ENCODE measurements around the gene TSPAN17.

The TSPAN17 gene

GRCh38 chr5:176629853-176630680 lies 17.2 kb upstream of the TSPAN17 start, which contains the start of the genes EIF4E1B and SNCB:
Gene EIF4E1B (plus strand): TSS chr5:176630675. CDS start chr5:176642788, 12,113 bp downstream.
Gene SNCB (minus strand): TSS chr5:176630534. CDS start chr5:176629654, 880 bp downstream.
- DNase-seq: no peak
- peaks cover 40% of the 10 kb centered on the region for H3K27me3 ChIP-seq (replicated peaks; ENCODE audit: control insufficient read depth, insufficient read depth, low read length, poor library complexity, severe bottlenecking)

GRCh38 chr5:176630681-176631222 lies 16.5 kb upstream of the TSPAN17 start:
- Histone ChIP-seq H3K36me3 (ENCODE audit: control insufficient read depth, insufficient read depth, low read length) (no peaks in the 10 kb centered on the region), H3K27me3 (replicated peaks; ENCODE audit: control insufficient read depth, insufficient read depth, low read length, poor library complexity, severe bottlenecking) (peaks cover 40% of the 10 kb centered on the region), H3K4me1 (ENCODE audit: control insufficient read depth, insufficient read depth, low read length, poor library complexity, severe bottlenecking) (peaks cover 10% of the 10 kb centered on the region), H3K27ac (ENCODE audit: insufficient read depth, low read length, poor library complexity, severe bottlenecking) (no peak overlapping the region), H3K9me3 (ENCODE audit: control insufficient read depth, low read length) (no peaks in the 10 kb centered on the region), H3K4me3 (ENCODE audit: insufficient read depth, low read depth, low read length, poor library complexity, severe bottlenecking) (peak overlapping the region; percentile 14)
- DNase-seq: no peak

More at GRCh38 chr5:176629853-176630680, 17.2 kb upstream of the TSPAN17 start, which contains the start of the genes EIF4E1B and SNCB:
- Histone ChIP-seq H3K27ac (ENCODE audit: insufficient read depth, low read length, poor library complexity, severe bottlenecking) (no peak within 1 kb of the TSS), H3K4me3 (ENCODE audit: insufficient read depth, low read depth, low read length, poor library complexity, severe bottlenecking) (peak within 1 kb of the TSS; percentile 14), H3K4me1 (ENCODE audit: control insufficient read depth, insufficient read depth, low read length, poor library complexity, severe bottlenecking) (peaks cover 10% of the 10 kb centered on the region), H3K9me3 (ENCODE audit: control insufficient read depth, low read length) (no peaks in the 10 kb centered on the region), H3K36me3 (ENCODE audit: control insufficient read depth, insufficient read depth, low read length) (no peaks in the 10 kb centered on the region)

- Histone ChIP-seq H3K4me1 (ENCODE audit: control insufficient read depth, insufficient read depth, low read length, poor library complexity, severe bottlenecking) (peaks cover 10% of the 10 kb centered on the region), H3K4me3 (ENCODE audit: insufficient read depth, low read depth, low read length, poor library complexity, severe bottlenecking) (no peak overlapping the region), H3K27ac (ENCODE audit: insufficient read depth, low read length, poor library complexity, severe bottlenecking) (no peak overlapping the region), H3K36me3 (ENCODE audit: control insufficient read depth, insufficient read depth, low read length) (no peaks in the 10 kb centered on the region), H3K27me3 (replicated peaks; ENCODE audit: control insufficient read depth, insufficient read depth, low read length, poor library complexity, severe bottlenecking) (peaks cover 40% of the 10 kb centered on the region), H3K9me3 (ENCODE audit: control insufficient read depth, low read length) (no peaks in the 10 kb centered on the region)
- DNase-seq: no peak
Measured at GRCh38 chr5:176631383-176632200, 15.7 kb upstream of the TSPAN17 start.

- no peaks in the 10 kb centered on the region for H3K9me3 ChIP-seq (ENCODE audit: control insufficient read depth, low read length)
- no peak overlapping the region for H3K4me3 ChIP-seq (ENCODE audit: insufficient read depth, low read depth, low read length, poor library complexity, severe bottlenecking)
- no peak for DNase-seq
- H3K27me3 ChIP-seq (replicated peaks; ENCODE audit: control insufficient read depth, insufficient read depth, low read length, poor library complexity, severe bottlenecking): peaks cover 40% of the 10 kb centered on the region
- no peaks in the 10 kb centered on the region for H3K36me3 ChIP-seq (ENCODE audit: control insufficient read depth, insufficient read depth, low read length)
- peaks cover 10% of the 10 kb centered on the region for H3K4me1 ChIP-seq (ENCODE audit: control insufficient read depth, insufficient read depth, low read length, poor library complexity, severe bottlenecking)
- H3K27ac ChIP-seq (ENCODE audit: insufficient read depth, low read length, poor library complexity, severe bottlenecking): no peak overlapping the region
Measured at GRCh38 chr5:176632745-176633144, 14.5 kb upstream of the TSPAN17 start.

GRCh38 chr5:176633598-176633997 lies 13.7 kb upstream of the TSPAN17 start:
- DNase-seq: no peak
- no peak overlapping the region for H3K4me3 ChIP-seq (ENCODE audit: insufficient read depth, low read depth, low read length, poor library complexity, severe bottlenecking)
- no peaks in the 10 kb centered on the region for H3K36me3 ChIP-seq (ENCODE audit: control insufficient read depth, insufficient read depth, low read length)
- H3K9me3 ChIP-seq (ENCODE audit: control insufficient read depth, low read length): no peaks in the 10 kb centered on the region
- peaks cover 35% of the 10 kb centered on the region for H3K27me3 ChIP-seq (replicated peaks; ENCODE audit: control insufficient read depth, insufficient read depth, low read length, poor library complexity, severe bottlenecking)
- H3K27ac ChIP-seq (ENCODE audit: insufficient read depth, low read length, poor library complexity, severe bottlenecking): no peak overlapping the region
- H3K4me1 ChIP-seq (ENCODE audit: control insufficient read depth, insufficient read depth, low read length, poor library complexity, severe bottlenecking): peaks cover 10% of the 10 kb centered on the region

GRCh38 chr5:176636426-176636825 lies 10.9 kb upstream of the TSPAN17 start:
- no peak for DNase-seq
- no peak overlapping the region for H3K27ac ChIP-seq (ENCODE audit: insufficient read depth, low read length, poor library complexity, severe bottlenecking)
- no peak overlapping the region for H3K4me3 ChIP-seq (ENCODE audit: insufficient read depth, low read depth, low read length, poor library complexity, severe bottlenecking)
- H3K36me3 ChIP-seq (ENCODE audit: control insufficient read depth, insufficient read depth, low read length): no peaks in the 10 kb centered on the region
- peaks cover 15% of the 10 kb centered on the region for H3K27me3 ChIP-seq (replicated peaks; ENCODE audit: control insufficient read depth, insufficient read depth, low read length, poor library complexity, severe bottlenecking)
- no peaks in the 10 kb centered on the region for H3K9me3 ChIP-seq (ENCODE audit: control insufficient read depth, low read length)
- H3K4me1 ChIP-seq (ENCODE audit: control insufficient read depth, insufficient read depth, low read length, poor library complexity, severe bottlenecking): no peaks in the 10 kb centered on the region

- Histone ChIP-seq H3K4me3 (ENCODE audit: insufficient read depth, low read depth, low read length, poor library complexity, severe bottlenecking) (no peak overlapping the region), H3K36me3 (ENCODE audit: control insufficient read depth, insufficient read depth, low read length) (no peaks in the 10 kb centered on the region), H3K27me3 (replicated peaks; ENCODE audit: control insufficient read depth, insufficient read depth, low read length, poor library complexity, severe bottlenecking) (peaks cover 9% of the 10 kb centered on the region), H3K9me3 (ENCODE audit: control insufficient read depth, low read length) (no peaks in the 10 kb centered on the region), H3K4me1 (ENCODE audit: control insufficient read depth, insufficient read depth, low read length, poor library complexity, severe bottlenecking) (no peaks in the 10 kb centered on the region), H3K27ac (ENCODE audit: insufficient read depth, low read length, poor library complexity, severe bottlenecking) (no peak overlapping the region)
- DNase-seq: no peak
Measured at GRCh38 chr5:176637556-176637955, 9.7 kb upstream of the TSPAN17 start.

DNA sequence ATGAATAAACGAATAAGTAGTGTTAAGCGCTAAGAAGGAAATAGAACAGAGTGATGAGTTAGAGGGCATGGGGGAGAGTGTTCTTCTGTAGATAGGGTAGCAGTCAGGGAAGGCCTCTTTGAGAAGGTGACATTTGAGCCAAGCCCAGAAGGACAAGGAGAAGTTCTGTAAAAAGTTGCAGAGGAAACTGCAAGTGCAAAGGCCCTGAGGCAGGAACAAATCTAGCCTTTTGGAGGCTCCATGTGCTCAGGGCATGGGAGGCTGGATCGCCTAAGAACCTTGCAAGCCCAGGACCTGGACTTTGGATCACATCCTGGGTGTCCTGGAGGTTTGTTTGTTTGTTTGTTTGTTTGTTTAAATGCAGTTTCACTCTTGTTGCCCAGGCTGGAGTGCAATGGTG lies 8.8 kb upstream of the TSPAN17 start:
- Histone ChIP-seq H3K27me3 (replicated peaks; ENCODE audit: control insufficient read depth, insufficient read depth, low read length, poor library complexity, severe bottlenecking) (peaks cover 3% of the 10 kb centered on the region), H3K9me3 (ENCODE audit: control insufficient read depth, low read length) (no peaks in the 10 kb centered on the region), H3K4me3 (ENCODE audit: insufficient read depth, low read depth, low read length, poor library complexity, severe bottlenecking) (no peak overlapping the region), H3K4me1 (ENCODE audit: control insufficient read depth, insufficient read depth, low read length, poor library complexity, severe bottlenecking) (no peaks in the 10 kb centered on the region), H3K36me3 (ENCODE audit: control insufficient read depth, insufficient read depth, low read length) (no peaks in the 10 kb centered on the region), H3K27ac (ENCODE audit: insufficient read depth, low read length, poor library complexity, severe bottlenecking) (no peak overlapping the region)
- DNase-seq: no peak

DNA sequence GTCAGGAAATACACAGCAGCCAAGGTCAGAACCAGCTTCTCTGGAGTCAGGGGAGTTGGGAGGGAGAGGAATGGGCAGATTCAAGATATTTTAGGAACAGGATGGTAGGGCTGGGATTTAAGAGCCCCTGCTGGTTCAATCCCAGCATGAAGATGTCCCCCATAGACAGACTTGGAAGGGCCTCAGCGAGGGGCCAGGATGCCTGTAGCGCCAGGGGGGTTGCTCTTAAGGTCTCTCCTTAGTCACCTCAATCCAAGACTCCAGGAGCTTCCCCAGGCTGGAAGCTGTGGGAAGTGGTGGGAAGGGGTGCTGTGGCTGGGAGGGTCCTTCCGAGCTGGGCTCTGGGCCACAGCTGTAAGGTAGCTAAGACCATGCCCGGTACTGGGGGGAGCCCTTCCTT lies 8.1 kb upstream of the TSPAN17 start:
- DNase-seq: no peak
- H3K9me3 ChIP-seq (ENCODE audit: control insufficient read depth, low read length): no peaks in the 10 kb centered on the region
- H3K36me3 ChIP-seq (ENCODE audit: control insufficient read depth, insufficient read depth, low read length): no peaks in the 10 kb centered on the region
- H3K4me1 ChIP-seq (ENCODE audit: control insufficient read depth, insufficient read depth, low read length, poor library complexity, severe bottlenecking): no peaks in the 10 kb centered on the region
- H3K4me3 ChIP-seq (ENCODE audit: insufficient read depth, low read depth, low read length, poor library complexity, severe bottlenecking): no peak overlapping the region
- H3K27me3 ChIP-seq (replicated peaks; ENCODE audit: control insufficient read depth, insufficient read depth, low read length, poor library complexity, severe bottlenecking): peaks cover under 1% of the 10 kb centered on the region
- no peak overlapping the region for H3K27ac ChIP-seq (ENCODE audit: insufficient read depth, low read length, poor library complexity, severe bottlenecking)
